HT-29 (cell line): ENCODE measurements around the gene TAPT1. TPM values are rescaled to one million over a fixed set of nuclear protein-coding genes. Genes with fewer than 3 reads are reported as not detected.
"Not testable (repeated sequence)": the region's sequence is repeated elsewhere in the genome, so short reads cannot be mapped to it uniquely, and the experiment has no call there.

Source experiments
- DNase-seq: peaks from one replicate; pipeline ENCODE4 v3.0.0-alpha.2; 2015; ENCODE audit warnings: low spot score
- total RNA-seq: library from RNA; depleted of rRNA; stranded (reverse); fragments of >200 nt; shearing (Covaris generic); gene quantifications from 2 replicates; pipeline ENCODE4 v1.2.3, GENCODE V29; 2014

TAPT1 gene
- total RNA-seq, 1 experiment from 2014 or later, result 6.7 TPM

- no peak for DNase-seq
Observed at GRCh38 chr4:16176621-16177020, 49.6 kb downstream of the TAPT1 start.

DNA sequence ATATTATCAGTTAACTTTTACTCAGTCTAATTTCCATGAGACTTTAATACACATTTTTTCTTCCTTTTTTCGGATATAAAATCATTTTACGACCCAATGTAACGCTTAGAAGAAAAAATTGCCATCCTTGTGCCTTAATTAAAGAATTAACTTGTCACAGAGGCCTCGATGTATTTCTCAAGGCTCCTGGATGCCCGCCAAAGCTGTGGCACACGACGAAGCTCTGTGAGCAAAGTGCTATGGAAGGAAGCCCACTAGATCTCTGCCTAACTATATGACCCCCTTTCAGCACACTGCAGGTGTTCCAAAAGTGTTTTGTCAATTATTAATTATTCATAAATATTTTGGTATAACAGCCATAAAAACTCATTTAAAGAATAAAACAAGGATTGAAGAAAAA is 54.4 kb downstream of the TAPT1 start:
- DNase-seq, result no peak

GRCh38 chr4:16169490-16169889 is 56.8 kb downstream of the TAPT1 start:
- no peak for DNase-seq

DNA sequence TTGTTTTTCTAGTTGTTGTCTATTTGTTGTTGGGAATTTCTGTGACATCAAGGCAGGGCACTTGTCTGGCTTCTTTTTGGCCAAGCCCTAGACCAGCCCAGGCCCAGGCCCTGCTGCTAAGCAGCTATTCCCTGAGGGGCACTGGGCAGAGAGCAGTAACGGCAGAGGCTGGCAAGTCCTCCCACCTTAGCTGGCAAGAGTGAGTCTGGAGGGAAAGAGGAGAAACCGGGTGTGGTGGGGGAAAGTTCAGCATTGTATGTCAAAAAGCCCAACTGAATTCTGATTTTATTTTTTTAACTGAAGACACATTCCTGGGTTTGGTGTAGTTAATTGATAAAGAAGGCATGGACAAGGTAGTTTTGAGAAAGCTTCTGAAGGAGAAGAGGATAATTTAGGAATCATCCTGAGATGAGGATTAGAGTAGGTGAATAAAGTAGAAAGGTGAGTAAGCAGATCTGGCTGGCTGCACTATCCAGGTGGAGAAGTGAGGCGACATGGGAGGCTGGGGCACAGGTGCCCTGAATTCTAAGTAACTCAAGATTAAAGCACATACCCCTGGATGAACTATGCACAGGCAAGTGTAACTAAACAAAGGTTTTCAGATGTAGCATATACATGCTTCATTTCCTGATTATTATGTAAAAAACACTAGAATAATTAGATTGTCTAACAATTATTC is 57.4 kb downstream of the TAPT1 start:
- no peak for DNase-seq

DNA sequence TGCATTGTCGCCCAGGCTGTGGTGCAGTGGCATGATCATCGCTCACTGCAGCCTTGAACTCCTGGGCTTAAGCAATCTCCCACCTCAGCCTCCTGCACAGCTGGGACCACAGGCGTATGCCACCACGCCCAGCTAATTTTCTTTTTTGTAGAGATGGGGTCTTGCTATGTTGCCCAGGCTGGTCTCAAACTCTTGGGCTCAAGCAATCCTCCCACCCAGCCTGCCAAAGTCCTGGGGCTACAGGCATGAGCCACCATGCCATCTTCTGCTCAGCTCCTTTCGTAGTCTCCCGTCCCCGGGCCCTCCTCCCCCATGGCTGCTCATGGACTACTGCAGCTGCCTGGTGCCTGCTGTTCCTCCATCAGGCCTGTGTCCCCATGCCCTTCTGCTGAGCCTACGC is 58.1 kb downstream of the TAPT1 start:
- no peak for DNase-seq

DNA sequence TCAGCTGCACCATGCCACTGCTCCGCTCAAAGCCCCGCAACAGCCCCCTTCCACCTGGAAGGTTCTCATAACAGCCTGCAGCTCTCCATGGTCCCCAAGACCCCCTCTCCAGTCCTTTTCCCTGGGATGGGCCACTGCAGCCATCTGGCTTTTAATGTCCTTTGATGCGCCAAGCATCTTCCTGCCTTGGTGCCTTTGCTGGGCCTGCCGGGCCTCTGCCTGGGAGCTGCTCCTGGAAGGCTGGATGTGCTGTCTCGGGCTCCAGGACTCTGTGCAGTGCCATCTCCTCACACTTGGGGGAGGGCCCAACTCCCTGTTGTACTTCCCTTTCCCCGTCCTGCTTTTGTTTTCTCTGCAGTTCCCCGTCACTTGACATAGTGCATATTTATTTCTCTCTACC is 60.3 kb downstream of the TAPT1 start:
- no peak for DNase-seq

GRCh38 chr4:16162891-16163290 is 63.4 kb downstream of the TAPT1 start:
- DNase-seq, result no peak

GRCh38 chr4:16161851-16162408 is 64.3 kb downstream of the TAPT1 start:
- DNase-seq, result peak; percentile 19

GRCh38 chr4:16160457-16160856 is 65.8 kb downstream of the TAPT1 start:
- DNase-seq, result no peak

GRCh38 chr4:16159286-16159685 is 67.0 kb downstream of the TAPT1 start:
- DNase-seq, result peak; percentile 37

- DNase-seq, result no peak
Observed at GRCh38 chr4:16158504-16158852, 67.8 kb downstream of the TAPT1 start.

- peak; percentile 75 for DNase-seq
Observed at GRCh38 chr4:16157609-16158503, 68.4 kb downstream of the TAPT1 start.

GRCh38 chr4:16155528-16156169 is 70.6 kb downstream of the TAPT1 start:
- DNase-seq, result no peak

- no peak for DNase-seq
Observed at GRCh38 chr4:16154451-16154850, 71.8 kb downstream of the TAPT1 start.

- no peak for DNase-seq
Observed at GRCh38 chr4:16150716-16151115, 75.6 kb downstream of the TAPT1 start.

DNA sequence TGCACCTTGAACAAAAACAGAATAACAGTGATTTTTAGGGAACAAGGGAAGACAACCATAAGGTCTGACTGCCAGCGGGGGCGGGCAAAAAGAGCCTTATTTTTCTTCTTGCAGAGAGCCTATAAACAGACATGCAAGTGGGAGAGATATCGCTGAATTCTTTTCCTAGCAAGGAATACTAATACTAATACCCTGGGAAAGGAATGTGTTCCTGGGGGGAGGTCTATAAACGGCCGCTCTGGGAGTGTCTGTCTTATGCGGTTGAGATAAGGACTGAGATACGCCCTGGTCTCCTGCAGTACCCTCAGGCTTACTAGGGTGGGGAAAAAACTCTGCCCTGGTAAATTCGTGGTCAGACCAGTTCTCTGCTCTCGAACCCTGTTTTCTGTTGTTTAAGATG is 81.4 kb downstream of the TAPT1 start:
- not testable (repeated sequence) for DNase-seq

DNA sequence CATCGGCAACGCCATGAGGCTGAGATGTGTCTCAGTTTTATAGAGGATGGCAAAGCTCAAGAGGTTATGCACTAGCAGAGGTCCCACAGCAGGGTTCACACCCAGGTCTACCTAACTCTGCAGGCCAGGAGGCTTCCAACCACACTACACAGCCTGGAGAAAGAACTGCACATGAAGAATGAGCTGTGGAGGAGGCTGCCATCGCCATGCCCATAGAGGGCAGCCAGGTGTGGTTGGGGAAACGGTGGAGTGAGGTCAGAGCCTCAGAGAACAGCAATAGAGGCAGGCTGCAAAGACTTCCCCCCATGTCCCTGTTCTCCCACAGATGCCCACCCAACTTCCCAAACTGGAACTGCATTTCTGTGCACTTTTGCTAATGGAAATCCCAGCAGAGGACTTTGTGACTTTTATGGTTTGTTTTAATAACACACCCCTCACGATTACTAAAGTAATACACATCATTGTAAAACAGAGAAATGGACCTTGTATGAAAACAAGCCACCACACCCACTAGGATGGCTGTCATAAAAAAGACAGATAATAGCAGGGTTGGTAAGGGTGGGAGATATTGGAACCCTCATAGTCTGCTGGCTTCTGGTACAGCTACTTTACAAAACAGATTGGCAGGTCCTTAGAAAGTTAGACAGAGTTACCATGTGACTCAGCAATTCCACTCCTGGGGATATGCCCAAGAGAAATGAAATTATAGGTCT is 83.5 kb downstream of the TAPT1 start:
- no peak for DNase-seq

DNA sequence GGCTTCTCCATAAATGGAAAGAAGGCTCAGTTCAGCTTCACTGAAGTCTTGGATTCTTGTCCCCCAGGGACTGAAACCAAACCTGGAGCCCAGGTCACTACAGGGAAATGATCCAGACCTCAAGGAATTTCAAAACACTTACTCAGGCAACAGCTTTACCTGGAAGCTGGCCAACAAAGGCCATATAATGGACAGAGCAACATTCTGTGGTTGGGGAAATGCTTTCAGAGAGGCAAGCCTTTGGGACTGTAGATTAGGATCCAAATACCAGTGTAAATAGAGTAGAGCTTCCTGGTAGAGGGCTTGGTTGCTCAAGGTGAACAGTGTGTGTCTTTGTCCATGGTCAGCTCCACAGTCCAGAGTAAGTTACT is 85.4 kb downstream of the TAPT1 start:
- peak; percentile 99 for DNase-seq

GRCh38 chr4:16140231-16140878 is 85.9 kb downstream of the TAPT1 start:
- DNase-seq, result peak; percentile 66

DNA sequence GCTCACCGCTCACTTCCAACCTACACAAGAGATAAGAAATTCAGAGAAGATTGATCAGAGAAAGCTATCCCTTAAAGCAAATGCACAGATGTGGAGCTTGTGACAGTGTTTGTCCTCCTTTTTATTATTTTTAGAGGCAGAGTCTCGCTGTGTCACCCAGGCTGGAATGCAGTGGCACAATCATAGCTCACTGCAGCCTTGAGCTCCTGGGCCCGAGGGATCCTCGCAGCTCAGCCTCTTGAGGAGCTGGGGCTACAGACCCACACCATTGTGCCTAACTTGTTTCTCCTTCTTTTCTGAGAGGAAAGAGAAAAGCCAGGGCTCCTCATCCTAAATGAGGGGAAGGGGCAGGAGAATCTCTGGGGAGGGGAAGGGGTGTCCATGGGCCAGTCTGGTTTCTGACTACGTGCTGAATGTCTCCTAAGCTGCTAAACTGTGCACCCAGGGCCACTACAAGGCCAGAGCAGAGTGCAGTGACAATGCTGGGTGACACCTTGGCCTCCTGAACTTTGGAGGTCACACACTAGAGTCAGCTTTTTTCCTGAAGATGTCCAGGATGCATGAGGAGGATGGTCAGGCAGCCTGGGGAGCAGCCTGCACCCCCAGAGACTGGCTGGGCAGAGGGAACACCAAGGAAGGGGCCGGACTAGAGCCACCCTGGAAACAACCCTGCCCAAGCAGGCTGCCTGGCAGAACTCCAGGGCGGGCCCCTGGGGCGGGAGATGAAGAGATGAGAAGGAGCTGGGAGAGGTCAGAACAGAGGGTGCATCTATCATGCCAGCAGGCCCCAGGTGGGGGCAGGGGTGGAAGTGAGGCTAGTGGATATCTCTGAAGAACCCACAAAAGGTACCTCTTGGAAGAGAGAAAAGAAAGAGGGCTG is 87.0 kb downstream of the TAPT1 start:
- peak; percentile 75 for DNase-seq
